Measurements from ENCODE around the gene ATAD3A.
"Not testable (repeated sequence)": the region's sequence is repeated elsewhere in the genome, so short reads cannot be mapped to it uniquely, and the experiment has no call there.

Gene ATAD3A

GRCh38 chr1:1511533-1512285 is at the start of gene ATAD3A:
Gene ATAD3A (plus strand): TSS chr1:1512162. CDS start chr1:1512269, 107 bp downstream.
- peak; percentile 97 for DNase-seq

- no peak for DNase-seq
Measured at GRCh38 chr1:1462318-1462966, 49.5 kb upstream of the ATAD3A start.

DNA sequence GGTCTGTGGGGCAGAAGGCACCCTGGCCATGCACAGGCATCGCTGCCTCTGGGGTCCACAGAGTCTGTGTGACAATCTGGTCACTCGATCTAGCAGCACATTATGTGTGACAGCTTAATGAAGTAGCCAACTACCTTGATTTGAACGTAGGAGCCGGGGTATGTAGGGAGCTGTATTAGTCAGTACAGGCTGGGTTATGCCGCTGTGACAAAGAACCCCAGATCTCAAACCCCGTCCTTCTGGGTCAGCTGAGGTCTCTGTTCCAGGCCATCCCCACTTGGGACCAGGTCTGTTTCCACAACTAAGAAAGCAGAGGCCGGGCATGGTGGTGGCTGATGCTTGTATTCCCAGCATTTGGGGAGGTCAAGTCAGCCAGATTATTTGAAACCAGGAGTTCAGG is 48.6 kb upstream of the ATAD3A start:
- no peak for DNase-seq

GRCh38 chr1:1468196-1468985 is 43.6 kb upstream of the ATAD3A start:
- not testable (repeated sequence) for DNase-seq

GRCh38 chr1:1470626-1471388 is 41.2 kb upstream of the ATAD3A start:
- peak; percentile 63 for DNase-seq

- peak; percentile 96 for DNase-seq
Measured at GRCh38 chr1:1471389-1472052, 40.4 kb upstream of the ATAD3A start, which contains the start of gene ATAD3B. Gene ATAD3B (plus strand): TSS chr1:1471765. CDS start chr1:1471885, 120 bp downstream.

- DNase-seq: peak; percentile 75
Measured at GRCh38 chr1:1472053-1472876, 39.7 kb upstream of the ATAD3A start.

- DNase-seq: not testable (repeated sequence)
Measured at GRCh38 chr1:1476011-1476410, 36.0 kb upstream of the ATAD3A start.

GRCh38 chr1:1477206-1477605 is 34.8 kb upstream of the ATAD3A start:
- DNase-seq: no peak

DNA sequence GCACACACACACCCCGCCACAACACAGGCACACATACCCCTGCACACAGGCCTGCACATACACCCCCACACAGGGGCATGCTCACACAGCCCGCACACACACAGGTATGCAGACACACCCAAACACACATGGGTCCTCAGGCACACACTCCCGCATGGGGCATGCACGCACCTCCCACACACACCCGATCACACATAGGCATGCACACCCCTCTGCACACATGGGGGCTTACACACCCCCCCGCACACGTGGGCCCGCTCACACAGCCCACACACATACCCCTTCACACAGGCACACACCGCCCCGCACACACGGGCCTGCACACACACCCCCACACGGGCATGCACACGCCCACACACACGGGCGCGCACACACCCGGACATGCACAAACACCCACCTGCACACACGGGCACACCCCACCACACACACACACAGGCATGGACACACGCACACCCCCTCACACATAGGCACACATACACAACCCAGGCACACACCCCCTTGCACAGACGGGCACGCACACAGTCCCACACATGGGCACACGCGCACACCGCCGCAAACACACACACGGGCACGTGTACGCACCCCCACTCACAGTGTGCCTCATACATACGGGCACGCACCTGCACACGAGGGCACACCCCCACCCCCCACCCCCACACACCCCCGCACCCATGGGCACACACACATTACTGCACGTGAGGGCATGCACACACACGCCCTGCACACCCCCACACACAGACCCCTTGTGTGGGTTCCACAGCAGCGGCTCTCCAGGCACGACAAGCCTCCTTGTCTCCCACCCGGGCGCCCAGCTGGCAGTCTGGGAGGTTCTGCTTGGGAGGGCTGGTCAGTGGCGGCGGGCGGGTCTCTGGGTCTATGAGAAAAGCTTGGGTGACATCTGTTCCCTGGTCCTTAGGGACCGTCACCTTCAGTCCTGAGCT is 32.1 kb upstream of the ATAD3A start:
- no peak for DNase-seq

- DNase-seq: not testable (repeated sequence)
Measured at GRCh38 chr1:1480488-1480867, 31.5 kb upstream of the ATAD3A start.

GRCh38 chr1:1481811-1482210 is 30.2 kb upstream of the ATAD3A start:
- not testable (repeated sequence) for DNase-seq

DNA sequence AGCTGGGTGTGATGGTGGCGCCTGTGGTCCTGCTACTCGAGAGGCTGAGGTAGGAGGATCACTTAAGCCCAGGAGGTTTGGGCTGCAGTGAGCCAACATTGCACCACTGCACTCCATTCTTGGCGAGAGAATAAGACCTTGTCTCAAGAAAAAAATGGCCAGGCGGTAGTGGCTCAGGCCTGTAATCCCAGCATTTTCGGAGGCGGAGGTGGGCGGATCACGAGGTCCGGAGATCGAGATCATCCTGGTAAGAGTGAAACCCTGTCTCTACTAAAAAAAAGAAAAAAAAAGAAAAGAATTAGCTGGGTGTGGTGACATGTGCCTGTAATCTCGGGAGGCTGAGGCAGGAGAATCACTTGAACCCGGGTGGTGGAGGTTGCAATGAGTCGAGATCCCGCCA is 29.1 kb upstream of the ATAD3A start:
- DNase-seq: no peak

DNA sequence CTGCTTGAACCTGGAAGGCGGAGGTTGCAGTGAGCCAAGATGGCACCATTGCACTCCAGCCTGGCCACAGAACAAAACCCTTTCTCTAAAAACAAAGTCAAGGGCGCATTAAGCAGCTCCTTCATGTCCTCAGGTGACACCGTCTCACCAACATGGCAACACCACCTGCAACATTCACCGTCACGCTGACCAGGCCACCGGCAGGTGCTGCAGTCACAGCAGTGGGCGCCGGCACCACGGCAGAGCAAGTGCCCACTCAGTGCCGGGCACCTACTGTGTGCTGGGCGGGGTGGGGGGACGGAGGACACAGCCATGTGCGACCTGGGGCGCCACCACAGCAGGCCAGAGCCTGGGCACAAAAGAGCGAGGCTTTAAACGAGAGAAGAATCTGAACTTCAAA is 28.2 kb upstream of the ATAD3A start:
- DNase-seq: no peak

GRCh38 chr1:1484976-1485750 is 26.8 kb upstream of the ATAD3A start:
- DNase-seq: not testable (repeated sequence)

DNA sequence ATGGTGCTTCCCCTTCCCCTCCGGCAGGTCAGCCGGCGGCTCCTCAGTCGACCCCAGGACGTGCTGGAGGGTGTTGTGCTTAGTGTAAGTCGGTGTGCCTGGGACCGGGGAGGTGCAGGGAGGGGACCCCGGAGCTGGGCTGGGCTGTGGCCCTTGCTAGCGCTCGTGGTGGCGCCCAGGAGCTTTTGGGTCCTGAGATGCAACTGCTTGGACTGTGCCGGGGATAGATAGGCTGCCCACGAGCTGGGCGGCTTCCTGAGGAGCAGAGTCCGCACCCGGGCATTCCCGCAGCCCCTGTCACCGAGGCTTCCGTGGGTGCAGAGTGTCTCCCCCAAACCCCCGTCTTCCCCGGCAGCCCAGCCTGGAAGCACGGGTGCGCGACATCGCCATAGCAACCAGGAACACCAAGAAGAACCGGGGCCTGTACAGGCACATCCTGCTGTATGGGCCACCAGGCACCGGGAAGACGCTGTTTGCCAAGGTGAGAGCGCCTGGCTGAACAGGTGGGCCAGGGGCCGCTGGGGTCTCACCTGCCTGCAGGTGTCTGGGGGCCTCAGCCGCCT is 26.1 kb upstream of the ATAD3A start:
- DNase-seq: not testable (repeated sequence)

GRCh38 chr1:1487701-1488100 is 24.3 kb upstream of the ATAD3A start:
- no peak for DNase-seq

- DNase-seq: no peak
Measured at GRCh38 chr1:1489231-1489630, 22.7 kb upstream of the ATAD3A start.

DNA sequence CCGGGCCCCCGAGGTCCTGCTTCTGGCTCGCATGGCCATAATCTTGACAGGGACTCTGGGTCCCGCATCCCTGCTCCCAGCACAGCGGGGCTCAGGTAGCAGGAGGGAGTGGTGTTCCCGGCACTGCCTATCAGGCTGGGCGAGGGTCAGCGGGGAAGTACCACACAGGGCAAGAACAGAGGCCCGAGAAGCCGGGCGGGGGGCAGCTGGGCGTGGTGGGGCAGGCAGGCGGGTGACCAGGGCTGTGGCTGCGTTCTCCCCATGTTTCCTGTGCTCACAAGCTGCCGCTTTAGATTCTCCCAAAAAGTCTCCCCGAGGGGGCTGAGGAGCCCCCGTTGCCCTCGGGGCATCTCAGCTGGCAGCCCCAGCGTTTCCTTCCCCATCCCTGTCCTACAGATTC is 22.1 kb upstream of the ATAD3A start:
- no peak for DNase-seq
